Prostate gland (tissue), 2 donors: ENCODE results near the gene EID2B. TPM values are rescaled to one million over a fixed set of nuclear protein-coding genes. Genes with fewer than 3 reads are reported as not detected.

ENCODE experiments used
- DNase-seq: peaks from one replicate; pipeline ENCODE4 v3.0.0-alpha.2; 2019; ENCODE audit warnings: low spot score
- H3K27ac ChIP-seq, 2 donors: fragments of 200-600 bp; sonication (generic); 2 replicates each; pipeline ENCODE4 v1.5.1; 2017 to 2019
- H3K27me3 ChIP-seq: fragments of 200-600 bp; sonication (generic); replicated peaks from 2 replicates; pipeline ENCODE4 v1.5.1; 2019; ENCODE audit not compliant: insufficient read depth
- H3K36me3 ChIP-seq, 2 donors: fragments of 200-600 bp; sonication (generic); 1 replicate in 1 of 2; 2 replicates in 1 of 2; pipeline versions ENCODE4 v1.5.1 to v1.8.1; 2017 to 2019
- H3K4me1 ChIP-seq: fragments of 200-600 bp; sonication (generic); replicated peaks from 2 replicates; pipeline ENCODE4 v1.5.1; 2019
- H3K4me3 ChIP-seq, 2 donors: fragments of 200-600 bp; sonication (generic); 2 replicates each; pipeline ENCODE4 v1.5.1; 2017 to 2019
- H3K9me3 ChIP-seq: fragments of 200-600 bp; sonication (generic); 2 replicates; pipeline ENCODE4 v1.5.1; 2017
- POLR2A ChIP-seq: fragments of 450-650 bp; IDR thresholded peaks from one replicate; pipeline ENCODE4 v1.6.1; 2016; ENCODE audit warnings: antibody characterized with exemption, mild to moderate bottlenecking
- POLR2AphosphoS5 ChIP-seq: sonication (generic); formaldehyde crosslinking; IDR thresholded peaks from one replicate; pipeline ENCODE4 v1.6.1; 2017; ENCODE audit warnings: antibody characterized with exemption
- WGBS: methylation state at CpG from one replicate; pipeline ENCODE4 v1.1.5; 2018; 5-methylcytosine and 5-hydroxymethylcytosine counted together
- intact Hi-C: fragments of 100-400 bp; cut with DNase I; formaldehyde crosslinking; loops from one replicate; pipeline ENCODE4 v1.14.2; 2022
- total RNA-seq, 2 donors: library from RNA; depleted of rRNA; stranded (reverse); fragments of >200 nt; gene quantifications; one replicate each; pipeline ENCODE4 v1.1.0, GENCODE V29; 2016
- TF ChIP-seq, protein P1 (sequence below), 4 experiments: fragments of 200-600 bp in 2 of 4; fragments of 450-650 bp in 2 of 4; sonication (generic) in 2 of 4; IDR thresholded peaks; 1 replicate in 3 of 4; 2 replicates in 1 of 4; pipeline ENCODE4 v1.5.1; 2016 to 2019; ENCODE audit warnings: antibody characterized with exemption in 4 of 4, mild to moderate bottlenecking in 2 of 4, moderate library complexity in 2 of 4

Gene EID2B
- total RNA-seq, 2 donors from 2014 or later = 2.6 to 4.5 TPM

DNA sequence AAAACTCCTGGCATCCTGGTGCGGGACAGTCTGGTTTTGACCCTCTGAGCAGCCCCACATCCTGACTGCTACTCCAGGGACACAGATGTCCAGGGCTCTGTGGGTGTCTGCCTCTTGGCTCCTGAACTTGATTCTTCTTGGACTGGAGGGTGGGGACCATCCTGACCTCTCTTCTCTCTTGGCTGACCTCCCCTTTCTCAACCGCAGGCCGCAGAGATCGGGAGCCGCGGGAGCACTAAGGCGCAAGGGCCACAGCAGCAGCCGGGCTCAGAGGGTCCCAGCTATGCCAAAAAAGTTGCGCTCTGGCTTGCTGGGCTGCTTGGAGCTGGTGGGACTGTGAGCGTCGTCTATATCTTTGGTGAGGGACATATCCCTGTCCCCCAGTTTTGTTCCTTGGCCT, 51.0 kb downstream of the EID2B start:
- Histone ChIP-seq H3K27me3 (no peaks in the 10 kb centered on the region), H3K27ac (no peak overlapping the region), H3K4me3 (peak overlapping the region; percentile 85 to 97), H3K4me1 (peaks cover 12% of the 10 kb centered on the region), H3K36me3 (no peaks in the 10 kb centered on the region), H3K9me3 (no peaks in the 10 kb centered on the region)
- DNase-seq = no peak
- WGBS = 65% methylated on average over 11 of the region's 11 CpGs
- intact Hi-C loops = no loop called here
- TF ChIP-seq POLR2A (no peak), POLR2AphosphoS5 (no peak)
- TF ChIP-seq, protein P1, sequence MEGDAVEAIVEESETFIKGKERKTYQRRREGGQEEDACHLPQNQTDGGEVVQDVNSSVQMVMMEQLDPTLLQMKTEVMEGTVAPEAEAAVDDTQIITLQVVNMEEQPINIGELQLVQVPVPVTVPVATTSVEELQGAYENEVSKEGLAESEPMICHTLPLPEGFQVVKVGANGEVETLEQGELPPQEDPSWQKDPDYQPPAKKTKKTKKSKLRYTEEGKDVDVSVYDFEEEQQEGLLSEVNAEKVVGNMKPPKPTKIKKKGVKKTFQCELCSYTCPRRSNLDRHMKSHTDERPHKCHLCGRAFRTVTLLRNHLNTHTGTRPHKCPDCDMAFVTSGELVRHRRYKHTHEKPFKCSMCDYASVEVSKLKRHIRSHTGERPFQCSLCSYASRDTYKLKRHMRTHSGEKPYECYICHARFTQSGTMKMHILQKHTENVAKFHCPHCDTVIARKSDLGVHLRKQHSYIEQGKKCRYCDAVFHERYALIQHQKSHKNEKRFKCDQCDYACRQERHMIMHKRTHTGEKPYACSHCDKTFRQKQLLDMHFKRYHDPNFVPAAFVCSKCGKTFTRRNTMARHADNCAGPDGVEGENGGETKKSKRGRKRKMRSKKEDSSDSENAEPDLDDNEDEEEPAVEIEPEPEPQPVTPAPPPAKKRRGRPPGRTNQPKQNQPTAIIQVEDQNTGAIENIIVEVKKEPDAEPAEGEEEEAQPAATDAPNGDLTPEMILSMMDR (IDR thresholded peaks at IDR 0.05) = no peak

DNA sequence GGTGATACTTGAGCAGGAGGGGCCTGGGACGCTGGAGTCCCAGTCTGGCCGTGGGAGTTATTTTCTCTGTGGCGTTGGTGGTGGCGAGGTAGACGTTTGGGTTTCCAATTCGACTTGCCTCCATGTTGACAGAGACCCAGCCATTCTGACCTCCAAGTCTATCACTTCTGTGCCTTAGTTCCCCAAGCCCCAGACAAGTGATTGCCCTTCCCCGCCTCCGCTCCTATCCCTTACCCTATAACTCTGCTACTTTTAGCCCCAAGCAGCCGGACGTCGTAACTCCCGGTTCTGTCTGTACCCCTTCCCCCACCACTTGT, 51.5 kb downstream of the EID2B start:
- no peaks in the 10 kb centered on the region for H3K36me3 ChIP-seq
- no peak for DNase-seq
- no peaks in the 10 kb centered on the region for H3K27me3 ChIP-seq
- WGBS = 1% methylated on average over 12 of the region's 12 CpGs
- intact Hi-C loops = no loop called here
- peaks cover 12% of the 10 kb centered on the region for H3K4me1 ChIP-seq
- no peaks in the 10 kb centered on the region for H3K9me3 ChIP-seq
- H3K27ac ChIP-seq = peak overlapping the region; percentile 77 to 82
- TF ChIP-seq, protein P1 (IDR thresholded peaks at IDR 0.05) = no peak
- peak overlapping the region; percentile 85 to 97 for H3K4me3 ChIP-seq

Other genes with a start within 250 kb of the EID2B start
- gene IFNL1, start 236.4 kb downstream of the EID2B start, total RNA-seq = not detected
- 1 to 10 TPM; 4.2 to 5.6 TPM for gene LRFN1, start 212.0 kb downstream of the EID2B start, total RNA-seq
- gene GMFG, start 196.8 kb downstream of the EID2B start, total RNA-seq = 10 to 100 TPM in 1 of 2 donors, 1 to 10 TPM in 1; 1.5 to 10.2 TPM
- 100 to 1,000 TPM; 133 to 227 TPM for gene SAMD4B, start 190.4 kb downstream of the EID2B start, total RNA-seq
- gene PAF1, start 141.7 kb downstream of the EID2B start, total RNA-seq = 10 to 100 TPM; 47.5 to 63.6 TPM
- 10 to 100 TPM; 50.2 to 56.4 TPM for gene MED29, start 141.5 kb downstream of the EID2B start, total RNA-seq
- gene ZFP36, start 126.0 kb downstream of the EID2B start, total RNA-seq = 100 to 1,000 TPM in 1 of 2 donors, 10 to 100 TPM in 1; 96.5 to 170 TPM
- gene PLEKHG2, start 120.2 kb downstream of the EID2B start, total RNA-seq = 10 to 100 TPM; 14.4 to 21.1 TPM
- gene RPS16, start 96.9 kb downstream of the EID2B start, total RNA-seq = 1,000 to 10,000 TPM; 1,162 to 1,716 TPM
- gene SUPT5H, start 87.3 kb downstream of the EID2B start, total RNA-seq = 100 to 1,000 TPM in 1 of 2 donors, 10 to 100 TPM in 1; 79.8 to 246 TPM
- 10 to 100 TPM; 54.1 to 75.5 TPM for gene TIMM50, start 52.0 kb downstream of the EID2B start, total RNA-seq
- 1 to 10 TPM in 1 of 2 donors, not detected in 1; 6.3 TPM for gene DLL3, start 33.9 kb downstream of the EID2B start, total RNA-seq
- gene SELENOV, start 17.7 kb downstream of the EID2B start, total RNA-seq = not detected
- 10 to 100 TPM; 21.1 to 25.3 TPM for gene EID2, start 7.3 kb upstream of the EID2B start, total RNA-seq
- not detected for gene LGALS13, start 69.7 kb upstream of the EID2B start, total RNA-seq
- not detected for gene LGALS16, start 123.1 kb upstream of the EID2B start, total RNA-seq
- gene LGALS14, start 171.6 kb upstream of the EID2B start, total RNA-seq = not detected
- not detected for gene CLC, start 205.2 kb upstream of the EID2B start, total RNA-seq
- not detected for gene LEUTX, start 246.0 kb upstream of the EID2B start, total RNA-seq